ENCODE data around the gene EXOC4.
"Not testable (repeated sequence)": the region's sequence is repeated elsewhere in the genome, so short reads cannot be mapped to it uniquely, and the experiment has no call there.

The EXOC4 gene

DNA sequence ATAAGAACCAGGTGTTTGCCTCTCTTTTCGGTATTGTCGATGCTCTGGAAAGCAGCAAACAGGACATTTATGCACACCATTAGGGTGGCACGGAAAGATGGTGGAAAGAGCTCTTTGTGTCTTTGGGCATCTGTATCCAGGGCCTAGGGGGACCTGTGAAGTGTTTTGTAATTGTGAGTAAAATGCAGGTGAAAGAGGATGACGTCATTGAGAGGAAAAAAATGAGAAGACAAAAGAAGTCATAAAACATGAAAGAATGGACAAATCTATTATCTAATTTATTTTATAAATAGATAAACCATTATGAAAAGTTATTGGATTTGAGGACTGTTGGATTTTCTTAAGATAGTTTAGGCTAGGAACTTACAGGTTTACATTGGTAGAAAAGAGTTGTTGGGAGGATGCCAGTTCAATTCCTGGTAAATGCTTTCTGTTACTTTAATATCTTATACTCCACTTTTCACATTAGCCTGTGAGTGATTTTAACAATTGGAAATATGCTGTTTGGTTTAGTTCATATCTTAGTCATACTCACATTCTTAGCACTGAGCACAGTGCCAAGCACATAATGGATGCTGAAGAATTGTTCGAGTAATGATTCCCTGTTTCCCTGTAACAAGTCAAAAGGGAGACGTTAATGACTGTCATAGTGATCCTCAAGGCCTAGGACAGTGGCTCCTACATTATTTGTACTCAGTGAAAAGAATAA lies 62.6 kb downstream of the EXOC4 start:
- no peak for TF ChIP-seq CTCF (IDR thresholded peaks at IDR 0.05; ENCODE audit: poor library complexity, severe bottlenecking)
- no peak overlapping the region for H3K27ac ChIP-seq (ENCODE audit: poor library complexity, severe bottlenecking)
- H3K36me3 ChIP-seq (ENCODE audit: low read depth): peaks cover 9% of the 10 kb centered on the region; the same call in 1 of the 2 replicates
- no peaks in the 10 kb centered on the region for H3K4me1 ChIP-seq (ENCODE audit: insufficient read depth, poor library complexity, severe bottlenecking)
- DNase-seq (ENCODE audit: low spot score) (no peak), ATAC-seq (ENCODE audit: low read depth) (no peak)
- no peaks in the 10 kb centered on the region for H3K9me3 ChIP-seq (ENCODE audit: severe bottlenecking)
- no peaks in the 10 kb centered on the region for H3K27me3 ChIP-seq (ENCODE audit: insufficient read depth, poor library complexity, severe bottlenecking)
- H3K4me3 ChIP-seq (ENCODE audit: severe bottlenecking): no peak overlapping the region

- TF ChIP-seq CTCF (IDR thresholded peaks at IDR 0.05; ENCODE audit: poor library complexity, severe bottlenecking): no peak
- no peaks in the 10 kb centered on the region for H3K4me1 ChIP-seq (ENCODE audit: insufficient read depth, poor library complexity, severe bottlenecking)
- no peak for DNase-seq (ENCODE audit: low spot score)
- H3K27me3 ChIP-seq (ENCODE audit: insufficient read depth, poor library complexity, severe bottlenecking): no peaks in the 10 kb centered on the region
- no peak overlapping the region for H3K27ac ChIP-seq (ENCODE audit: poor library complexity, severe bottlenecking)
- no peaks in the 10 kb centered on the region for H3K9me3 ChIP-seq (ENCODE audit: severe bottlenecking)
- ATAC-seq (ENCODE audit: low read depth): no peak
- H3K4me3 ChIP-seq (ENCODE audit: severe bottlenecking): no peak overlapping the region
- H3K36me3 ChIP-seq (ENCODE audit: low read depth): peaks cover 22% of the 10 kb centered on the region
These were observed 67.0 kb downstream of the EXOC4 start for GRCh38 chr7:133319842-133320241.

- Histone ChIP-seq H3K27me3 (ENCODE audit: insufficient read depth, poor library complexity, severe bottlenecking) (no peaks in the 10 kb centered on the region), H3K27ac (ENCODE audit: poor library complexity, severe bottlenecking) (no peak overlapping the region), H3K36me3 (ENCODE audit: low read depth) (peaks cover 22% of the 10 kb centered on the region), H3K9me3 (ENCODE audit: severe bottlenecking) (no peaks in the 10 kb centered on the region), H3K4me3 (ENCODE audit: severe bottlenecking) (no peak overlapping the region), H3K4me1 (ENCODE audit: insufficient read depth, poor library complexity, severe bottlenecking) (no peaks in the 10 kb centered on the region)
- ATAC-seq (ENCODE audit: low read depth) (no peak), DNase-seq (ENCODE audit: low spot score) (no peak)
- TF ChIP-seq CTCF (IDR thresholded peaks at IDR 0.05; ENCODE audit: poor library complexity, severe bottlenecking): no peak
These were observed 68.0 kb downstream of the EXOC4 start for GRCh38 chr7:133320891-133321290.

GRCh38 chr7:133321366-133321765 lies 68.5 kb downstream of the EXOC4 start:
- not testable (repeated sequence) for ATAC-seq (ENCODE audit: low read depth); DNase-seq (ENCODE audit: low spot score); H3K27me3 ChIP-seq (ENCODE audit: insufficient read depth, poor library complexity, severe bottlenecking); H3K9me3 ChIP-seq (ENCODE audit: severe bottlenecking); H3K4me3 ChIP-seq (ENCODE audit: severe bottlenecking); H3K27ac ChIP-seq (ENCODE audit: poor library complexity, severe bottlenecking); H3K4me1 ChIP-seq (ENCODE audit: insufficient read depth, poor library complexity, severe bottlenecking)
- peaks cover 22% of the 10 kb centered on the region for H3K36me3 ChIP-seq (ENCODE audit: low read depth)

GRCh38 chr7:133326745-133327144 lies 73.9 kb downstream of the EXOC4 start:
- H3K36me3 ChIP-seq (ENCODE audit: low read depth); H3K27ac ChIP-seq (ENCODE audit: poor library complexity, severe bottlenecking); H3K27me3 ChIP-seq (ENCODE audit: insufficient read depth, poor library complexity, severe bottlenecking); H3K4me1 ChIP-seq (ENCODE audit: insufficient read depth, poor library complexity, severe bottlenecking); ATAC-seq (ENCODE audit: low read depth); DNase-seq (ENCODE audit: low spot score); H3K9me3 ChIP-seq (ENCODE audit: severe bottlenecking); H3K4me3 ChIP-seq (ENCODE audit: severe bottlenecking): not testable (repeated sequence)

GRCh38 chr7:133328021-133328420 lies 75.1 kb downstream of the EXOC4 start:
- not testable (repeated sequence) for H3K9me3 ChIP-seq (ENCODE audit: severe bottlenecking); ATAC-seq (ENCODE audit: low read depth); H3K4me3 ChIP-seq (ENCODE audit: severe bottlenecking); H3K27me3 ChIP-seq (ENCODE audit: insufficient read depth, poor library complexity, severe bottlenecking); H3K4me1 ChIP-seq (ENCODE audit: insufficient read depth, poor library complexity, severe bottlenecking); H3K27ac ChIP-seq (ENCODE audit: poor library complexity, severe bottlenecking); DNase-seq (ENCODE audit: low spot score); H3K36me3 ChIP-seq (ENCODE audit: low read depth)

Measured in RWPE2 (cell line).